Stimulated activated CD8-positive, alpha-beta memory T cell treated with anti-CD3 and anti-CD28 coated beads, Interleukin-2, amount 100 ng/mL, for 1 hour (primary cell): ENCODE data around the gene NEIL3.

ENCODE experiments used
- DNase-seq, 2 donors: peaks; one replicate each; pipeline ENCODE4 v3.0.0-alpha.2; 2020; ENCODE audit warnings: low read depth in 2 of 2

The NEIL3 gene

DNA sequence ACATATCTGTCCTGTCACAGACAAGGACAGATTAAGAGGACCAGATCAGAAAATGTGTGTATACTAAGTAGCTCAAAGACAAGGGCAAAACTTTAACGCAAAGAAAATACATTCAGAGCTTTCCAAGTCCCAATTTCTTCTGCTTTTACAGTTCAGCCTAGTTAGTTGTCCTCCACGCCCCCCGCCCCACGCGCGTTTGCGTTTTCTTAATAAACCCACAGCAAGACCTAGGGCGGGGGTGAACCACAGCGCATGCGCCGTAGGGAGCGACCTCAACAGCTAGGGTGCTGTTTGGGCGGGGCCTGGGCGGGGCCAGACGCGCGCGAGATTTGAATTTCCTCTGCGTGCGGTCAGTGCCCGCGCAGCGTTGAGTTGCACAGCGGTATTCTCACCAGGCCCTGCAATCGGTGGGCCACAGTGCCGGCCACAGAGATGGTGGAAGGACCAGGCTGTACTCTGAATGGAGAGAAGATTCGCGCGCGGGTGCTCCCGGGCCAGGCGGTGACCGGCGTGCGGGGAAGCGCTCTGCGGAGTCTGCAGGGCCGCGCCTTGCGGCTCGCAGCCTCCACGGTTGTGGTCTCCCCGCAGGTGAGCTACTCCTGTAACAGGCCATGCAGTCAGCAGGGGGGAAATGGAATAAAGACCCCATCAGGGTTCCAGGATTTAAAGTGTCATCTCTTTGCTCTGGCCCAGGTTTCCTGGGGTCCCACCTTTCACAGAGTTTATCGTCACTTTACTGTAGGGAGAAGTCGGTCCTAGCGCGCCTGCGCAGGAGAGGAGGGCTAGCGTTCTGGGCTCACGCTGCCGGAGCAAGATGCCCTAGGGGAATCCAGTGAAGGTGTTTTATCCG lies at the start of gene NEIL3:
TSS of gene NEIL3 (plus strand) at position 353 of the 850 bp plus-strand sequence. CDS start at position 433, 80 bp downstream.
- peak; percentile 93 for DNase-seq

DNA sequence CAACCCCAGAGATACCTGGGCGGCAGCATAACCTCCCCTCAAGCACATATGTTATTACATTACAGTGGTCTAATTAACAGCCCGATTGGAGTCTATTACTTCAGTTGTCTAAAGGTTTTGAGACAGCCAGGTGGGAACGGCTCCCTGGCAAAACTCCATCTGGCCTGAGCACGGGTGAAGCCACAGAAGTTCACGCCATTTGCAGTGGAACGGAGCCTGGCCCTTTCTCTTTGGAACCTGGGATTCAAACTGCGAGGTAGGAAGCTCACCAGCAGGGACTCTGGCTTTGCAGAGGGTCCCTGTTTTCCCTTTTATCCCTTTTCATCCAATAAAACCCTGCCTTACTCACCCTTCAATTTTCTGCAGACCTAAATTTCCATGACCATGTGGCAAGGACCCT lies 45.9 kb upstream of the NEIL3 start:
- DNase-seq, result no peak

GRCh38 chr4:177264788-177265422 lies 44.8 kb upstream of the NEIL3 start:
- no peak for DNase-seq

- DNase-seq, result no peak
Observed at GRCh38 chr4:177265729-177266128, 43.9 kb upstream of the NEIL3 start.

- DNase-seq, result no peak
Observed at GRCh38 chr4:177266506-177266905, 43.2 kb upstream of the NEIL3 start.

GRCh38 chr4:177267911-177268310 lies 41.8 kb upstream of the NEIL3 start:
- no peak for DNase-seq

DNA sequence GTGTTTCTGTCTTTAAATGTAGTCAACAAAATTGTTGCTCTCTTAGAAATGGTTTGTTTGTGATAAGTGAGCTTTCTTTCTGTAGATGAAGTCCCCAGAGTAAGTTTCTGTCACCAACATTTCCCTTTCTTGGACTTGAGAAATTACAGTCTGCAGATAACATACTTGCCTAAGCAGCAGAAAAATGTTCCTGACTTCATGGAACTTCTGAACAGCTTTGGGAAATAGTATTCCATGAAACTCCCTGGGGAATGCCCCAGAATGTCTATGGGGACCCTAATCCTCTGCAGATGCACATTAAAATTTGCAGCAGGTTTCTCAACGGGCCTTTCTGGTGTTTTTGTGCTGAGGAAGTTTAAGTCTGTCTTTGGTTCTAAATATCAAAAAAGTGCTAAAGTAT lies 38.6 kb upstream of the NEIL3 start:
- no peak for DNase-seq

DNA sequence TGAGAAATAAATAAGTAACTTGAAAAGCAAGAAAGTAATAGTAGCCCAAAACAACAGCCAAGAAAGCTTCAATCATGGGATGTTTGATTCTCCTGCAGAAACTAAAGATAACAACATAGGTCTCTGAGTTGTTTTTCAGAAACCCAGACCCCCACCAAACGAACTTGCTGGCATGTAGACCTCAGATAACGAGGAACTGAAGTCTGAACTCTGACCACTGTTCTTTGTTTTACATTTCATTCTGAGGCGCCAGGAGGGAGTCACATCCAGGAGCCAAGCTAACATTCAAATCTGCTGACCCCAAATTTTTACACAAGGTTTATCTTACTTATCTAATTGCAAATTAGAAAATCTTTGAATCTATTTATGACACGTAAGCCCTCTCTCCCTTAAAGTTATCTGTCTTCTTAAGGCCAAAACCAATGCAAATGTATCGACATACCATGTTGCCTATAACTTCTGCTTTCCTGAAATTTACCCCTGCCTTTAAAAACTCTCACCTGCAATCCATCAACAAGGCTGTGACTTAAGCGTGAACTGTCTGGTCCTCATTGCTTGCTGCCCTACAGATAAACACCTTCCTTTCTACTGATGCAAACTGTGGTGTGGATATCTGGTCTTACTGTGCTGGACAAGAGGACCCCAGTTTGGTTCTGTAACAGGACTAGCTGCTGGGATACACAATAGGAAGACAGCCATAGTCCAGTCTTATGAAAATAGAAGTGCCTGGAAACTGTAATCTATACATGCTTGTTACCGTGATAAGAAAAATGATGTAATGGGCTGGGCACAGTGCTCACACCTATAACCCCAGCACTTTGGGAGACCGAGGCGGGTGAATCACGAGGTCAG lies 37.5 kb upstream of the NEIL3 start:
- no peak for DNase-seq

- no peak for DNase-seq
Observed at GRCh38 chr4:177275999-177276398, 33.7 kb upstream of the NEIL3 start.

DNA sequence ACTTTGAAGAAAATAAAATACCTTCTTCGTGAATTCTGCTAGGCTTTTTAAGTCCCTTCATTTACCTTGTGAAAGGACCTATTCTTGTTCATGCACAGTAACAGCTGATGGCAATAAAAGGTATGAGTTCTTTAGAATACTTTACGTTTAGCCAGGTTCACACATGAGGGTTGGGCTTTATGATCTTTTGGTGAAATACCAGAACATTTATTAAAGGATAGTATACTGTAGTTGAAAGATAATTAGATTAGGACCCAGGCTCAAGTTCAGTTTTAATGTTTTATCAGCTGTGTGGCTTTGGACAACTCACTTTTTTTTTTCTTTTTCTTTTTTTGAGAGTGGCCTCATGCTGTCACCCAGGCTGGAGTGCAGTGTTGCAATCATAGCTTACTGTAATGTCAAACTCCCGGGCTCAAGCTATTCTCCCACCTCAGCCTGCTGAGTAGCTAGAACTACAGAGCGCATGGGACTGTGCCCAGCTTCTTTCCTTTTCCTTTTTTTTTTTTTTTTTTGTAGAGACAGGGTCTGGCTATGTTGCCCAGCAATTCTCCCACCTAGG lies 28.2 kb upstream of the NEIL3 start:
- no peak for DNase-seq

DNA sequence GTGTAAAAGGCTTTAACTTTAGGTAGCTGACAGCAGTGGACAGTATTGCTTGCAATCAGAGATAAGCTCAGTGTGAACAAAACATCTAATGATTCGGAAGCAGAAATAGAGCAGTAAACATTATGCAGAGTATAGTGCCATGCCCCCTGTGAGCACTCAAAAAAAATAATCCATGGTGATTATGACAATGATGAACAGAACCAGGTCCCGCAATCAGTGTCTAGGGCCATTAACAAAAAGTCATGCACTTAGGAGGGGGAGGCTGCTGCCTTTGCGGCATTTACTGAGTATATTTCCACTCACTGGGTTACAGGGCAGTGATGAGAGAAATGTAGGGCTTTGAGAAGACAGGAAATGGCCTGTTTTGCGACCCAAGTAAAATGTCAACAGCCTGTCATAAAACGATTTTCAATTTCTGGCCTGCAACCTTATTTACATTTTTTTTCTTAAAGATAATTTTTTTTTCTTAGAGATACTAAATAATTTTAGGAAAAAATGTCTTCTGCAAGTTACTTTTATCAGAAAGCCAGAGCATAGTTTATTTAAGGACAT lies 27.3 kb upstream of the NEIL3 start:
- DNase-seq, result no peak

GRCh38 chr4:177283167-177283566 lies 26.5 kb upstream of the NEIL3 start:
- DNase-seq, result no peak

GRCh38 chr4:177285953-177286352 lies 23.7 kb upstream of the NEIL3 start:
- DNase-seq, result no peak

DNA sequence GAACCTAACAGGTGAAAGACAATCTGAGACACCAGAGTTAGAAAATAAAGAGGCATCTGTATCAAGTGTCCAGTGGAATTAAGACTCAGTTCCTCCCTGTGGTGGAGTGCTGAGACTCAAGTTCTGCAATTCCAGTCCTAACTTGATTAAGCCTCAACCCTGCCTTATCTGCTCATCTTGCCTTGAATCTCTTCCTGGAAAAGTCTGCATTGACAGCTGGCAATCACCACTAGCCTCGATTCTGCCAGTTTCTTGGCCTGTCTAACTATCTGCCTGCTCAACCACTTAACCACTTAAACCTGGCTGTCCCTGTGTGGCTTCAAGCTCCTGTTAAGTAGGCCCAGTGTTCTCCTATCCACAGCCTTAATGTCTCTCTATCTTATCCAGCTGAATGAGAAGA lies 22.4 kb upstream of the NEIL3 start:
- DNase-seq, result no peak

GRCh38 chr4:177288335-177288734 lies 21.3 kb upstream of the NEIL3 start:
- no peak for DNase-seq

DNA sequence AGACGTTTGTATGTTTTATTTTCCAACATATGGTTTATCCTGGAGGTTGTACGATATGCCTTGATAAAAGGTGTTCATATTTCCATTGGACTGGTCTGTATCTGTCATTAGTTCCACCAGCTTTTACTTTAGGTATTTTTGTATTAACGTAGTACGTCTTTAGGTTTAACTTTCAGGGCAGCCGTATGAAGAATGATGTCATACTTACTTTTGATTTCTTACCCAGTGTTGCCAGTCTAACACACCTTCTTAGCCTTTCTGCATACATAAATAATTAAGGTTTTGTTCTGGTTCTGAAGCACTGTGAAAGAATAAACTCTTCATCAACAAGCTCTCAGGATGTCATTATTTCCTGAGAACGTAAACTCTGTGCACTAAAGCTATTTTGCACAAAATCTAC lies 18.9 kb upstream of the NEIL3 start:
- no peak for DNase-seq

GRCh38 chr4:177292171-177292570 lies 17.5 kb upstream of the NEIL3 start:
- no peak for DNase-seq

- DNase-seq, result no peak
Observed at GRCh38 chr4:177293208-177294033, 16.3 kb upstream of the NEIL3 start.

GRCh38 chr4:177297785-177298391 lies 11.8 kb upstream of the NEIL3 start:
- no peak for DNase-seq

GRCh38 chr4:177301126-177301639 lies 8.5 kb upstream of the NEIL3 start:
- DNase-seq, result no peak
